Activated CD4-positive, CD25-positive, alpha-beta regulatory T cell (primary cell): Measurements from ENCODE around the gene POU5F1.

Source experiments
- DNase-seq, 4 experiments: peaks; one replicate each; lab custom pipeline; 2025; lab: John Stamatoyannopoulos, UW

Gene POU5F1

GRCh38 chr6:31114970-31115849 lies 55.3 kb downstream of the POU5F1 start:
- DNase-seq: no peak

- DNase-seq: no peak
These were observed 56.0 kb downstream of the POU5F1 start, which contains the start of gene PSORS1C1 for GRCh38 chr6:31114541-31114878. TSS of gene PSORS1C1 (plus strand) at chr6:31114800. CDS start at chr6:31129633, 14,833 bp downstream.
